Neuronal stem cell (in vitro differentiated cells): ENCODE measurements around the gene TNNT1.
A peak's percentile ranks its signal among the peaks of the same experiment; 100 is the strongest.

Experiments used
- DNase-seq: peaks from one replicate; pipeline ENCODE4 v3.0.0-alpha.2; 2013; ENCODE audit warnings: low spot score
- H2AFZ ChIP-seq: one replicate; pipeline ENCODE4 v1.6.1; 2013; ENCODE audit warnings: mild to moderate bottlenecking, low read length, inconsistent platforms
- H2AK5ac ChIP-seq: 2 replicates; pipeline ENCODE4 v1.6.1; 2013; ENCODE audit warnings: low read depth, mild to moderate bottlenecking, inconsistent platforms, low read length, moderate library complexity, mixed read lengths
- H2BK120ac ChIP-seq: 2 replicates; pipeline ENCODE4 v1.6.1; 2013; ENCODE audit warnings: low read depth, mild to moderate bottlenecking, inconsistent platforms, low read length, moderate library complexity, mixed read lengths
- H2BK12ac ChIP-seq: one replicate; pipeline ENCODE4 v1.6.1; 2013; ENCODE audit warnings: low read length, inconsistent platforms
- H2BK15ac ChIP-seq: 2 replicates; pipeline ENCODE4 v1.6.1; 2013; ENCODE audit warnings: mild to moderate bottlenecking, low read length, inconsistent platforms, mixed read lengths
- H2BK5ac ChIP-seq: one replicate; pipeline ENCODE4 v1.6.1; 2013; ENCODE audit warnings: inconsistent platforms, mild to moderate bottlenecking, low read length, moderate library complexity
- H3K14ac ChIP-seq: one replicate; pipeline ENCODE4 v1.6.1; 2013; ENCODE audit warnings: low read length, inconsistent platforms
- H3K18ac ChIP-seq: 2 replicates; pipeline ENCODE4 v1.6.1; 2013; ENCODE audit warnings: low read length, inconsistent platforms
- H3K23ac ChIP-seq: 2 replicates; pipeline ENCODE4 v1.6.1; 2013; ENCODE audit warnings: low read depth, mild to moderate bottlenecking, mixed read lengths, low read length, inconsistent platforms; ENCODE audit not compliant: poor library complexity
- H3K27ac ChIP-seq: replicated peaks from 3 replicates; pipeline ENCODE4 v1.5.1; 2013; ENCODE audit warnings: low read length, inconsistent platforms
- H3K27me3 ChIP-seq, 3 experiments: 2 replicates each; pipeline ENCODE4 v1.6.1; 2013; ENCODE audit warnings: low read length in 3 of 3, mild to moderate bottlenecking in 2 of 3, inconsistent platforms in 1 of 3, low read depth in 1 of 3, mixed read lengths in 1 of 3, moderate library complexity in 1 of 3; ENCODE audit not compliant: control insufficient read depth in 3 of 3, insufficient read depth in 3 of 3
- H3K36me3 ChIP-seq, 2 donors: replicated peaks in 1 of 2; 2 replicates each; pipeline ENCODE4 v1.6.1; 2013; ENCODE audit warnings: low read length in 2 of 2; ENCODE audit not compliant: control insufficient read depth in 2 of 2, insufficient read depth in 2 of 2
- H3K4ac ChIP-seq: 2 replicates; pipeline ENCODE4 v1.6.1; 2013; ENCODE audit warnings: inconsistent platforms, mild to moderate bottlenecking, low read length, moderate library complexity
- H3K4me1 ChIP-seq, 2 donors: 1 replicate in 1 of 2; 2 replicates in 1 of 2; pipeline ENCODE4 v1.6.1; 2013; ENCODE audit warnings: low read length in 2 of 2, low read depth in 1 of 2; ENCODE audit not compliant: control insufficient read depth in 2 of 2, insufficient read depth in 1 of 2
- H3K4me2 ChIP-seq: one replicate; pipeline ENCODE4 v1.6.1; 2013; ENCODE audit warnings: mild to moderate bottlenecking, low read length, inconsistent platforms; ENCODE audit not compliant: insufficient read depth, poor library complexity, severe bottlenecking
- H3K4me3 ChIP-seq, 2 donors: 2 replicates each; pipeline ENCODE4 v1.5.1; 2013; ENCODE audit warnings: low read length in 2 of 2, mild to moderate bottlenecking in 2 of 2, inconsistent platforms in 1 of 2, moderate library complexity in 1 of 2
- H3K79me1 ChIP-seq: one replicate; pipeline ENCODE4 v1.6.1; 2013; ENCODE audit warnings: low read depth, mild to moderate bottlenecking, inconsistent platforms, low read length, moderate library complexity
- H3K9ac ChIP-seq: one replicate; pipeline ENCODE4 v1.6.1; 2013; ENCODE audit warnings: mild to moderate bottlenecking, low read depth, low read length, inconsistent platforms; ENCODE audit not compliant: poor library complexity
- H3K9me3 ChIP-seq, 2 donors: replicated peaks in 1 of 2; 2 replicates each; pipeline versions ENCODE3 to v1.6.1; 2013; ENCODE audit warnings: low read length in 2 of 2, mild to moderate bottlenecking in 2 of 2, inconsistent platforms in 1 of 2, low read depth in 1 of 2, mixed read lengths in 1 of 2, moderate library complexity in 1 of 2; ENCODE audit not compliant: control insufficient read depth in 2 of 2, insufficient read depth in 1 of 2
- H4K8ac ChIP-seq: one replicate; pipeline ENCODE4 v1.6.1; 2013; ENCODE audit warnings: low read depth, mild to moderate bottlenecking, inconsistent platforms, low read length, moderate library complexity
- H4K91ac ChIP-seq: one replicate; pipeline ENCODE4 v1.6.1; 2013; ENCODE audit warnings: low read length, low read depth, mild to moderate bottlenecking, inconsistent platforms; ENCODE audit not compliant: poor library complexity
- WGBS, 2 donors: extraction: QIAGEN DNeasy Blood & Tissue Kit; methylation state at CpG; one replicate each; pipeline ENCODE4 v1.1.7; 2013; ENCODE audit warnings: missing lambda C conversion rate in 2 of 2, mixed read lengths in 1 of 2; ENCODE audit not compliant: insufficient read length in 2 of 2, insufficient replicate concordance in 1 of 2; ENCODE audit errors: extremely low coverage in 2 of 2; 5-methylcytosine and 5-hydroxymethylcytosine counted together

Gene TNNT1

GRCh38 chr19:55141696-55142095 is 7.3 kb downstream of the TNNT1 start:
- H3K4me1 ChIP-seq, result peaks cover 3 to 6% of the 10 kb centered on the region in 2 donors
- no peak overlapping the region for H2BK5ac ChIP-seq
- peak overlapping the region; percentile 4 for H3K18ac ChIP-seq
- H2AK5ac ChIP-seq, result no peak overlapping the region
- no peak overlapping the region for H2BK12ac ChIP-seq
- no peak overlapping the region for H2BK120ac ChIP-seq
- peaks cover 0 to 33% (median 2%) of the 10 kb centered on the region in 3 experiments for H3K27me3 ChIP-seq
- H3K79me1 ChIP-seq, result no peaks in the 10 kb centered on the region
- no peak overlapping the region for H3K4me2 ChIP-seq
- no peak overlapping the region for H4K8ac ChIP-seq
- H2BK15ac ChIP-seq, result no peak overlapping the region
- no peak overlapping the region for H3K4ac ChIP-seq
- H3K4me3 ChIP-seq, result no peak overlapping the region
- H4K91ac ChIP-seq, result no peak overlapping the region
- WGBS, 2 donors, result no CpG with 5 or more reads among the region's 21 CpGs
- H3K36me3 ChIP-seq, result no peaks in the 10 kb centered on the region
- no peak overlapping the region for H3K23ac ChIP-seq
- no peaks in the 10 kb centered on the region for H3K9me3 ChIP-seq
- no peak overlapping the region for H3K14ac ChIP-seq
- H3K27ac ChIP-seq, result no peak overlapping the region
- H3K9ac ChIP-seq, result no peak overlapping the region
- H2AFZ ChIP-seq, result peak overlapping the region; percentile 89
- DNase-seq, result no peak

- no peak overlapping the region for H2AFZ ChIP-seq
- no peak for DNase-seq
- H3K9me3 ChIP-seq, result no peaks in the 10 kb centered on the region
- WGBS, 2 donors, result no CpG with 5 or more reads among the region's 9 CpGs
- peak overlapping the region; percentile 61 for H2AK5ac ChIP-seq
- H3K79me1 ChIP-seq, result no peaks in the 10 kb centered on the region
- H3K4me3 ChIP-seq, result no peak overlapping the region
- H3K4ac ChIP-seq, result peak overlapping the region; percentile 10
- no peak overlapping the region for H3K18ac ChIP-seq
- no peak overlapping the region for H3K14ac ChIP-seq
- no peak overlapping the region for H3K23ac ChIP-seq
- H3K36me3 ChIP-seq, result peaks cover 0 to 2% of the 10 kb centered on the region in 2 donors
- H3K4me2 ChIP-seq, result no peak overlapping the region
- peaks cover 10 to 13% of the 10 kb centered on the region in 2 donors for H3K4me1 ChIP-seq
- peaks cover 0 to 3% (median 0%) of the 10 kb centered on the region in 3 experiments for H3K27me3 ChIP-seq
- H4K91ac ChIP-seq, result no peak overlapping the region
- no peak overlapping the region for H2BK12ac ChIP-seq
- no peak overlapping the region for H3K9ac ChIP-seq
- no peak overlapping the region for H2BK5ac ChIP-seq
- no peak overlapping the region for H2BK15ac ChIP-seq
- no peak overlapping the region for H4K8ac ChIP-seq
- H2BK120ac ChIP-seq, result no peak overlapping the region
- H3K27ac ChIP-seq, result no peak overlapping the region
Observed at GRCh38 chr19:55137915-55138314, 11.1 kb downstream of the TNNT1 start.

- Histone ChIP-seq H3K27me3 (peaks cover 0 to 3% (median 0%) of the 10 kb centered on the region in 3 experiments), H3K4ac (no peak overlapping the region), H3K14ac (no peak overlapping the region), H3K23ac (no peak overlapping the region), H2BK15ac (no peak overlapping the region), H3K4me3 (no peak overlapping the region), H3K9me3 (no peaks in the 10 kb centered on the region), H3K79me1 (no peaks in the 10 kb centered on the region), H3K18ac (no peak overlapping the region), H2BK12ac (no peak overlapping the region), H4K8ac (no peak overlapping the region), H4K91ac (no peak overlapping the region), H2AFZ (no peak overlapping the region), H2AK5ac (no peak overlapping the region), H2BK120ac (no peak overlapping the region), H3K36me3 (peaks cover 0 to 2% of the 10 kb centered on the region in 2 donors), H3K4me1 (peaks cover 10 to 13% of the 10 kb centered on the region in 2 donors), H3K4me2 (no peak overlapping the region), H2BK5ac (no peak overlapping the region), H3K27ac (no peak overlapping the region), H3K9ac (no peak overlapping the region)
- no peak for DNase-seq
- no CpG with 5 or more reads among the region's 17 CpGs for WGBS, 2 donors
Observed at GRCh38 chr19:55136399-55137102, 12.5 kb downstream of the TNNT1 start.

- Histone ChIP-seq H3K4me2 (no peak overlapping the region), H2BK15ac (no peak overlapping the region), H2BK120ac (no peak overlapping the region), H3K4me1 (peaks cover 7 to 11% of the 10 kb centered on the region in 2 donors), H3K18ac (no peak overlapping the region), H3K14ac (no peak overlapping the region), H3K23ac (no peak overlapping the region), H2AK5ac (no peak overlapping the region), H3K9ac (no peak overlapping the region), H3K27me3 (peaks cover 0 to 11% (median 0%) of the 10 kb centered on the region in 3 experiments), H3K9me3 (no peaks in the 10 kb centered on the region), H2AFZ (no peak overlapping the region), H3K4ac (no peak overlapping the region), H3K4me3 (no peak overlapping the region), H3K79me1 (no peaks in the 10 kb centered on the region), H2BK12ac (no peak overlapping the region), H4K91ac (no peak overlapping the region), H4K8ac (no peak overlapping the region), H3K27ac (no peak overlapping the region), H3K36me3 (peaks cover 0 to 2% of the 10 kb centered on the region in 2 donors), H2BK5ac (no peak overlapping the region)
- DNase-seq, result no peak
- no CpG with 5 or more reads among the region's 3 CpGs for WGBS, 2 donors
Observed at GRCh38 chr19:55134736-55135135, 14.3 kb downstream of the TNNT1 start.
